Spleen (tissue), 11 donors: ENCODE results near the gene CHKA. TPM values are rescaled to one million over a fixed set of nuclear protein-coding genes. Genes with fewer than 3 reads are reported as not detected.

Source experiments
- DNase-seq: peaks from one replicate; pipeline ENCODE4 v3.0.0-alpha.2; 2020
- H3K27ac ChIP-seq, 8 donors: fragments of 200-600 bp; sonication (generic) in 7 of 8; 1 replicate in 4 of 8; 2 replicates in 4 of 8; pipeline versions ENCODE4 v1.5.0 to v1.8.0; 2016 to 2021; ENCODE audit warnings: inconsistent platforms in 4 of 8, mild to moderate bottlenecking in 4 of 8, moderate library complexity in 1 of 8
- H3K27me3 ChIP-seq, 7 donors: fragments of 200-600 bp; sonication (generic) in 6 of 7; replicated peaks in 1 of 7; 1 replicate in 4 of 7; 2 replicates in 3 of 7; pipeline versions ENCODE4 v1.5.0 to v1.8.0; 2016 to 2021; ENCODE audit warnings: inconsistent platforms in 3 of 7, mild to moderate bottlenecking in 1 of 7
- H3K36me3 ChIP-seq, 6 donors: fragments of 200-600 bp; sonication (generic) in 5 of 6; 1 replicate in 4 of 6; 2 replicates in 2 of 6; pipeline versions ENCODE4 v1.5.0 to v1.8.0; 2016 to 2021; ENCODE audit warnings: inconsistent platforms in 2 of 6
- H3K4me1 ChIP-seq, 6 donors: fragments of 200-600 bp; sonication (generic) in 5 of 6; 1 replicate in 3 of 6; 2 replicates in 3 of 6; pipeline versions ENCODE4 v1.5.0 to v1.8.0; 2016 to 2021; ENCODE audit warnings: inconsistent platforms in 3 of 6
- H3K4me3 ChIP-seq, 8 donors: fragments of 200-600 bp; sonication (generic) in 7 of 8; 1 replicate in 4 of 8; 2 replicates in 4 of 8; pipeline versions ENCODE4 v1.5.0 to v1.8.0; 2016 to 2021; ENCODE audit warnings: inconsistent platforms in 4 of 8, mild to moderate bottlenecking in 4 of 8, moderate library complexity in 2 of 8
- H3K9me3 ChIP-seq, 8 donors: fragments of 200-600 bp; sonication (generic) in 7 of 8; 1 replicate in 4 of 8; 2 replicates in 4 of 8; pipeline versions ENCODE4 v1.5.0 to v1.8.0; 2016 to 2021; ENCODE audit warnings: inconsistent platforms in 4 of 8
- CTCF ChIP-seq, 11 experiments: fragments of 200-600 bp in 7 of 11; fragments of 450-650 bp in 4 of 11; sonication (generic) in 4 of 11; IDR thresholded peaks in 8 of 11; conservative IDR thresholded peaks in 3 of 11; 1 replicate in 7 of 11; 2 replicates in 4 of 11; pipeline versions ENCODE4 v1.4.0 to v1.8.0; 2016 to 2021; ENCODE audit warnings: antibody characterized with exemption in 11 of 11, inconsistent platforms in 4 of 11, mild to moderate bottlenecking in 1 of 11
- POLR2A ChIP-seq, 3 donors: fragments of 450-650 bp; IDR thresholded peaks; one replicate each; pipeline ENCODE4 v1.5.1; 2017; ENCODE audit warnings: antibody characterized with exemption in 3 of 3, mild to moderate bottlenecking in 1 of 3
- POLR2AphosphoS5 ChIP-seq, 3 donors: sonication (generic); formaldehyde crosslinking; IDR thresholded peaks; one replicate each; pipeline ENCODE4 v1.5.1; 2017; ENCODE audit warnings: antibody characterized with exemption in 3 of 3
- WGBS, 5 donors: extraction: QIAGEN DNeasy Blood & Tissue Kit in 3 of 5; methylation state at CpG; one replicate each; pipeline versions ENCODE4 v1.1.5 to v1.1.7; 2013 to 2018; 5-methylcytosine and 5-hydroxymethylcytosine counted together
- intact Hi-C: fragments of 100-400 bp; cut with DNase I; formaldehyde crosslinking; loops from one replicate; pipeline ENCODE4 v1.15.0; 2023; ENCODE audit warnings: low total_unique reads
- polyA plus RNA-seq, 3 donors: library from polyadenylated mRNA; stranded (reverse); fragments of 200-250 nt; gene quantifications; one replicate each; pipeline ENCODE4 v1.2.1, GENCODE V29; 2013
- total RNA-seq, 7 donors: library from RNA; depleted of rRNA in 3 of 7; stranded (reverse); fragments of >200 nt in 3 of 7; fragmentation: NEBNext Ultra II Directional in 4 of 7; extraction: Animal tissue kit (Norgen Biotek cat#: 25700) in 4 of 7; gene quantifications; one replicate each; pipeline versions ENCODE4 v1.1.0 to v1.2.1, GENCODE V29; 2016 to 2021
- donor health status: healthy with polysubstance abuse.
- donor health status: DM: no; HTN: no; CAD: no; lungs with moderate emphysema.
- donor health status: DM: no; HTN: no; CAD: no.
- donor health status: Bipolar disorder and iron deficiency.
- donor health status: healthy.
- donor health status: DM: no; HTN: no; CAD: no.
- donor health status: DM: yes; HTN: yes; CAD: no.

CHKA gene
- total and polyA plus RNA-seq, 10 donors, result 19.7 to 76.1 (median 33.4) TPM

GRCh38 chr11:68050371-68050841, 70.8 kb downstream of the CHKA start:
- peaks cover 0 to 9% (median 0%) of the 10 kb centered on the region in 6 donors for H3K4me1 ChIP-seq
- no peak overlapping the region for H3K4me3 ChIP-seq
- peak overlapping the region in 1 of 8 donors; percentile 12 for H3K27ac ChIP-seq
- intact Hi-C loops, result no loop called here
- no peak for TF ChIP-seq CTCF (IDR thresholded peaks at IDR 0.05 in 8 of 11, conservative IDR thresholded peaks at IDR 0.05 in 3 of 11)
- TF ChIP-seq POLR2A (IDR thresholded peaks at IDR 0.05), result no peak
- TF ChIP-seq POLR2AphosphoS5 (IDR thresholded peaks at IDR 0.05), result peak in 1 of 3 donors; percentile 46
- no peaks in the 10 kb centered on the region for H3K9me3 ChIP-seq
- no peak for DNase-seq
- H3K36me3 ChIP-seq, result peaks cover 2 to 89% (median 78%) of the 10 kb centered on the region in 6 donors
- 94 to 98% (median 95%) methylated on average over 13 to 18 of the region's 18 CpGs for WGBS, 5 donors
- no peaks in the 10 kb centered on the region for H3K27me3 ChIP-seq

- peaks cover 0 to 9% (median 0%) of the 10 kb centered on the region in 6 donors for H3K4me1 ChIP-seq
- H3K27me3 ChIP-seq, result no peaks in the 10 kb centered on the region
- H3K4me3 ChIP-seq, result no peak overlapping the region
- peaks cover 2 to 95% (median 85%) of the 10 kb centered on the region in 6 donors for H3K36me3 ChIP-seq
- H3K27ac ChIP-seq, result no peak overlapping the region
- WGBS, 5 donors, result 92 to 96% (median 95%) methylated on average over 25 to 40 of the region's 40 CpGs
- intact Hi-C loops, result no loop called here
- peak in 2 of 3 donors; percentile 4 to 65 for TF ChIP-seq POLR2AphosphoS5 (IDR thresholded peaks at IDR 0.05)
- TF ChIP-seq CTCF (IDR thresholded peaks at IDR 0.05 in 8 of 11, conservative IDR thresholded peaks at IDR 0.05 in 3 of 11), result no peak
- no peak for TF ChIP-seq POLR2A (IDR thresholded peaks at IDR 0.05)
- DNase-seq, result peak; percentile 72
- no peaks in the 10 kb centered on the region for H3K9me3 ChIP-seq
Measured at GRCh38 chr11:68049509-68050370, 71.4 kb downstream of the CHKA start.

GRCh38 chr11:68048681-68049508, 72.3 kb downstream of the CHKA start:
- peak; percentile 64 for DNase-seq
- intact Hi-C loops, result no loop called here
- TF ChIP-seq CTCF (IDR thresholded peaks at IDR 0.05 in 8 of 11, conservative IDR thresholded peaks at IDR 0.05 in 3 of 11) (no peak), POLR2AphosphoS5 (IDR thresholded peaks at IDR 0.05) (peak in 1 of 3 donors; percentile 66)

More at GRCh38 chr11:68048681-68049508, 72.3 kb downstream of the CHKA start:
- Histone ChIP-seq H3K4me1 (peaks cover 0 to 9% (median 0%) of the 10 kb centered on the region in 6 donors), H3K27ac (no peak overlapping the region), H3K36me3 (peaks cover 2 to 100% (median 93%) of the 10 kb centered on the region in 6 donors), H3K9me3 (no peaks in the 10 kb centered on the region), H3K4me3 (no peak overlapping the region), H3K27me3 (no peaks in the 10 kb centered on the region)
- WGBS, 5 donors, result 89 to 93% (median 93%) methylated on average over 23 to 35 of the region's 35 CpGs
